ENCODE results near the gene GDI1. TPM values are rescaled to one million over a fixed set of nuclear protein-coding genes. Genes with fewer than 3 reads are reported as not detected.

Gene GDI1
- total RNA-seq, 1 donor from 2014 or later, result 152 TPM

- Mint-ChIP-seq H3K9me3 (ENCODE audit: low read depth) (no peaks in the 10 kb centered on the region), H3K27ac (ENCODE audit: unreplicated experiment) (no peak overlapping the region), H3K4me1 (ENCODE audit: low read depth) (no peaks in the 10 kb centered on the region), H3K36me3 (ENCODE audit: low read depth) (peaks cover 20% of the 10 kb centered on the region), H3K27me3 (ENCODE audit: low read depth) (no peaks in the 10 kb centered on the region), H3K4me3 (ENCODE audit: unreplicated experiment) (no peak overlapping the region)
- no peak for DNase-seq (ENCODE audit: low spot score)
- TF ChIP-seq CTCF (IDR thresholded peaks at IDR 0.05), result no peak
Measured at GRCh38 chrX:154467556-154467955, 30.6 kb downstream of the GDI1 start.

GRCh38 chrX:154468217-154468616 is 31.3 kb downstream of the GDI1 start:
- no peak for TF ChIP-seq CTCF (IDR thresholded peaks at IDR 0.05)
- H3K4me3 Mint-ChIP-seq (ENCODE audit: unreplicated experiment), result no peak overlapping the region
- no peak overlapping the region for H3K27ac Mint-ChIP-seq (ENCODE audit: unreplicated experiment)
- no peak for DNase-seq (ENCODE audit: low spot score)
- H3K36me3 Mint-ChIP-seq (ENCODE audit: low read depth), result peaks cover 19% of the 10 kb centered on the region
- H3K4me1 Mint-ChIP-seq (ENCODE audit: low read depth), result no peaks in the 10 kb centered on the region
- H3K9me3 Mint-ChIP-seq (ENCODE audit: low read depth), result no peaks in the 10 kb centered on the region
- no peaks in the 10 kb centered on the region for H3K27me3 Mint-ChIP-seq (ENCODE audit: low read depth)

GRCh38 chrX:154469114-154469513 is 32.2 kb downstream of the GDI1 start:
- no peaks in the 10 kb centered on the region for H3K4me1 Mint-ChIP-seq (ENCODE audit: low read depth)
- TF ChIP-seq CTCF (IDR thresholded peaks at IDR 0.05), result no peak
- H3K9me3 Mint-ChIP-seq (ENCODE audit: low read depth), result no peaks in the 10 kb centered on the region
- H3K4me3 Mint-ChIP-seq (ENCODE audit: unreplicated experiment), result no peak overlapping the region
- H3K27ac Mint-ChIP-seq (ENCODE audit: unreplicated experiment), result no peak overlapping the region
- DNase-seq (ENCODE audit: low spot score), result no peak
- H3K36me3 Mint-ChIP-seq (ENCODE audit: low read depth), result peaks cover 21% of the 10 kb centered on the region
- H3K27me3 Mint-ChIP-seq (ENCODE audit: low read depth), result no peaks in the 10 kb centered on the region

GRCh38 chrX:154469880-154470279 is 32.9 kb downstream of the GDI1 start:
- H3K27me3 Mint-ChIP-seq (ENCODE audit: low read depth), result no peaks in the 10 kb centered on the region
- no peak overlapping the region for H3K4me3 Mint-ChIP-seq (ENCODE audit: unreplicated experiment)
- no peak overlapping the region for H3K27ac Mint-ChIP-seq (ENCODE audit: unreplicated experiment)
- H3K9me3 Mint-ChIP-seq (ENCODE audit: low read depth), result no peaks in the 10 kb centered on the region
- H3K4me1 Mint-ChIP-seq (ENCODE audit: low read depth), result no peaks in the 10 kb centered on the region
- DNase-seq (ENCODE audit: low spot score), result no peak
- peaks cover 21% of the 10 kb centered on the region for H3K36me3 Mint-ChIP-seq (ENCODE audit: low read depth)
- no peak for TF ChIP-seq CTCF (IDR thresholded peaks at IDR 0.05)

GRCh38 chrX:154470434-154470833 is 33.5 kb downstream of the GDI1 start:
- Mint-ChIP-seq H3K27ac (ENCODE audit: unreplicated experiment) (no peak overlapping the region), H3K4me1 (ENCODE audit: low read depth) (no peaks in the 10 kb centered on the region), H3K4me3 (ENCODE audit: unreplicated experiment) (no peak overlapping the region), H3K27me3 (ENCODE audit: low read depth) (no peaks in the 10 kb centered on the region), H3K9me3 (ENCODE audit: low read depth) (no peaks in the 10 kb centered on the region), H3K36me3 (ENCODE audit: low read depth) (peaks cover 19% of the 10 kb centered on the region)
- DNase-seq (ENCODE audit: low spot score), result no peak
- no peak for TF ChIP-seq CTCF (IDR thresholded peaks at IDR 0.05)

Data from chondrocyte (in vitro differentiated cells).